Activated T-cell treated with anti-CD3 and anti-CD28 coated beads for 48 hours (primary cell): ENCODE results near the gene FGD1.
A peak's percentile ranks its signal among the peaks of the same experiment; 100 is the strongest.

Experiments used
- DNase-seq: peaks from one replicate; pipeline ENCODE4 v3.0.0-alpha.2; 2020; ENCODE audit warnings: low read depth

FGD1 gene

DNA sequence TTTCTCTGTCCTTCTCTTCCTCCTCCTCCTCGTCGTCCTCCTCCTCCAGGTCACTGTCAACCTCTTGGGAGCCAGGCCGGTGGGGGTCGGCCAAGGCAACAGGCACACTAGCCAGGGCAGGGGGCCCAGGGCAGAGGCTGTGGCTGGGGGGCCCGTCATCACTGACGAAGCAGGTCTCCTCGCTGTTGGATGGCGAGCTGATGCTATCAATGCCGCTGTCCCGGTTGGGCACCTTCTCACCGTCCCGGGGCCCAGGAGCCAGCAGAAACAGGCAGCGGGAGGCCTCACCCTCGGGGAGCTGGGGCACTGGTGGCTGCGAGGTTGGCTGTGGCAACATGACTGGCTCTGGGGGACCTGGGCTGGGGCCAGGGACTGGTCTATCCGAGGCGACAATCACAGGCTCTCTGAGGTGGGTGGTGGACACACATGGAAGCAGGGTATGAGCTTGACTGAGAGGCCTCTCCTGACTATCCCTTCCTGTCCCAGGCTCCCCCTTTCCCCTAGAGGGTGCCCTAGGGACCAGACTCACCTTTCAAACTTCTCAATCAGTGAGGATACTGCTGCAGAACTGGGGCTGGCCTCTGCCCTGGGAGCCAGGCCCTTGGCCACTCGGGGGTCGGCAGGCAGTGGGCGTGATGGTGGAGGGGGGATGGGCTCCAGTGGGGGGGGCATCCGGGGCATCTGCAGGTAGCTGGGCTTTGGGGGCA, 25.8 kb downstream of the FGD1 start:
- DNase-seq = no peak

DNA sequence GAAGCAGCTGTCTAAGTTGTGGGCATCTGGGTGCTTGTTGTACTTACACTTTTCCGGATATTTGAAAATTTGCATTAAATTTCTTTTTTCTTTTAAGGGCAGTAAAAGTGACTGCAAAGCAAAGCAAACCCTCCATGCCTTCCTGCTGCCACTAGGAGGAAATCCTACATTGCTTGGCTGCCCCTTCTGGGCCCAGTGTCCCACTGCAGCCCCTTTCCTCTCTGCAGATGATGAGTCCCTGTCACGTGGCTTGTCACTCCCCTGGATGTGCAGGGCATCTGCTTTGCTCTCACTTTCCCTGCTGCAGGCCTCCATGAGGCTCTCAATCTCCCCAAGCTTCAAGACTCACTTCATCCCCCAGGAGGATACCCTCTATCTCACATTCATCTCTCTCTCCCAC, 43.1 kb downstream of the FGD1 start:
- no peak for DNase-seq

DNA sequence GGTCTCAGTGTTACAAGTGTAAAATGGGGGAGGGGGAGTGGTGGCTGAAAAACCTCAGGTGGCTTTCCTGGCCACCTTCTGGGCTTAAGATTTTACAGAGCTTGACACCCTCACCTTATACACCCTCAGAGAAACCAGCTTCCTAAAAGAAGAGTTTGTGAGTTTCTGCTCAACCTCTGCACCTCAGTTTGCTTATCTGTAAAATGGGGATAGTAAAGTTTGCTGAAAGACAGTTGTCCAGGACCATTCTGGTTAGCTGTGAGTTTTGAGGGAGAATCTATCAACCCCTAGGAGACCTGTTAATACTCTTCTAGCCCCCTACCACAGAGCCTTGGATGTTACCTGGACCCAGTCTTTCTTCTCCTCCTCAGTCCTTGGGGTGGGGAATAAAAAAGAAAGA, 46.1 kb downstream of the FGD1 start:
- DNase-seq = no peak

DNA sequence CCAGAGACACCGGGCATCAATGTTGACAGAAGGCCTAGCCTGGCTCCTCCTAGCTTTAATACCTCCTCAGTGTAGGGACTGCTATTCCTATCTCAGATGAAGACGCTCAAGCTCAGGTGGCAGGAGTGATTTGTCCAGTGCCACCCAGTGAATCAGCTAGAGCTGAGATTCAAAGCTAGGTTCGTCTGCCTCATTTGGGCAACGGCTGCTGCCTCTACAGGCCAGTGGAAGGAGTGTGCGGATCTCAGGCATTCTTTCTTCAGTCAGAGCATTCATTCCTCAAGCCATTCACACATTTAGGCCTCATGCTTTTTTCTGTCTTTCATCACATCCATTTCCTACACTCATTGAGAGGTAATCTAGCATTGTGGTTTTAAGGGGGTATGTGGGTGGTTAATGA, 48.6 kb downstream of the FGD1 start:
- DNase-seq = no peak

DNA sequence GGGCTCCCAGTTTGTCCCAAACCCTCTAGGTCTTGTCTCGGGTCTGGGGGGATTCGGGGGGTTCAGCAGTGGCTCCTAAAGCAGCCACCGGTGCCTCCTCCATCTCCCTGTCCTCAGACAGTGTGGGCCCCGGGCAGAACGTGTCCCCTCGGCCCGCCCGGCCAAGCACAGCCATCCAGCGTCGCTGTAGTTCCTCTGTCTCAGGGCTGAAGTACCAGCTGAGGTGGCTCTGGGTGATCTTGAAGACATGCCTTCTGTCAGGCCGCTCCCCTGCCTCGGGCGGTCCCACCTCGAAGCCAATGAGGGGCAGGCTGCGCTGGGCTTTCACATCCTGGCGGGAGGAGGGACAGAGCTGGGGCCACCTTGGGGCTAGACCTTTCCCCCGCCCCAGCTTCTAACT, 50.0 kb downstream of the FGD1 start:
- no peak for DNase-seq

DNA sequence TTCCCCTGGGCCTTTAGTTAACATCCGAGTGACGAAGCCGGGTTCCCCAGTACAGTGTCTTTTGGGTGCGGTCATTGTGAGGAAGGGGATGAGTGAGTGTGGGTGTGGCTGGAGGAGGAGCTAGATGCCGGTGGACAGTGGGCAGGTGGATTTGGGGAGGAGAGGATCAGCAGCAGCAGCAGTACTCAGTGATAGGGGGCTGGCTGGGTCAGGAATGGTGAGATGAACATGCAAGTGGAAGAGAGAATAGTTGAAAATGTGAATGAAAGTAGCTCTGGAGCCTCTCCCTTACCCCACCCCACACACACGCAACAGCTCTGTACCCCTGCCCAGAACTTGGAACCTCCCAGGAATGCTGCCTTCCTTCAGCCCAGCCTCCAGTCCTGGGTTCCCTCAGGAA, 51.3 kb downstream of the FGD1 start:
- no peak for DNase-seq

DNA sequence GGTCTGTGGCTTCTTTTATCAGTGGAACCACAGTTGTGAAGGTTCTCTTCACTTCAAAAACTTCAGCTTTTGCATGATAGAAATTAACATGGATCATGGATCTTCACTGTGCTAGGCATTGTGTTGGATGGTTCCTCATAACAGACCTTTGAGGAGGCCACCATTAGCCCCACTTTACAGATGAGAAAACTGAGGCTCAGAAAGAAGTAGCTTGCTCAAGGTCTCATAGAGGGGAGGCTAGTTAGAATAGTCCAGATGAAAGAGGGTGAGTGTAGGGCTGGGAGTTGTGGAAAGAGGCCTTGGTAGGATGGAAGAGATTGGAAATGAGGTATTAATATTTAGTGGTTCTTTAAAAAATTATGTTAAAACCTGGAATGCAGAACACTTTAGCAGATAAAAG, 53.2 kb downstream of the FGD1 start:
- DNase-seq = no peak

DNA sequence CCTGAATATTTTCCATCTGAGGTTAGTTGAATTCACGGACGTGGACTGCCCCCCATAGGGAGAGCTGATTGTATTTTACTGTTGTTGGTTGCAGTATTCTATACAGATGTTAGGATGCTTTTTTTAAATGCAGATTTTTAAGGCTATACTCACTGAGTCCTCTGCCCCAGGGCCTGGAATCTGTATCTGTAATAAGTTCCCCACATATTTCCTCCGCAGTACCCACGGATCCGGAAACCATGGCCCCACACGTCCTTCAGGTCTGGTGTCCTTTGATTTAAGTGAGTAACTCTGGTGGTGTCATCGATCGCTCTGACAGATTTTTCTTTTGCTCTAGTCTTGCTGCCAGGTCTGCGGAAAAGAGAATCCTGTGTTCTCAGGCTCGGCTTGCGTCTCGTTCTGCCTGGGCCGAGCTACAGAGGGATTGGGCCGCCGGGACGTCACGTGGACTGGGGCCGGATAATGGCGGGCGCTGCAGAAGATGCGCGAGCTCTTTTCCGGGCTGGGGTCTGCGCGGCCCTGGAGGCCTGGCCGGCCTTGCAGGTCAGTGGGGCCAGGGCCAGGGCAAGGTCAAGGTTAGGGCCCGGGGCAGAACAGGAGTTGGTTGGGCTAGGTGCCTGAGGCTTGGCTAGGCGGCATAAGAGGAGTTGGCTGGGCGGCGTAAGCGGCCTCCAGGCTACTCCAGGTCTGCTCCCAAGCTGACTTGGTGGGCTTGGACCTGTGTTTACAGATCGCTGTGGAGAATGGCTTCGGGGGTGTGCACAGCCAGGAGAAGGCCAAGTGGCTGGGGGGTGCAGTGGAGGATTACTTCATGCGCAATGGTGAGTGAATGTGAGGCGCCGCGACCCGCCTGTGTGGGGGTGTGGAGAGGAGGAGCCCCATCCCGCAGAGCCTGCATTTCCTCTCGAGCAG, 55.8 kb downstream of the FGD1 start, which contains the start of gene TSR2:
TSR2 (plus strand) TSS at position 445 of the 912 bp plus-strand sequence; CDS start at position 463, 18 bp downstream.
- DNase-seq = peak; percentile 66

DNA sequence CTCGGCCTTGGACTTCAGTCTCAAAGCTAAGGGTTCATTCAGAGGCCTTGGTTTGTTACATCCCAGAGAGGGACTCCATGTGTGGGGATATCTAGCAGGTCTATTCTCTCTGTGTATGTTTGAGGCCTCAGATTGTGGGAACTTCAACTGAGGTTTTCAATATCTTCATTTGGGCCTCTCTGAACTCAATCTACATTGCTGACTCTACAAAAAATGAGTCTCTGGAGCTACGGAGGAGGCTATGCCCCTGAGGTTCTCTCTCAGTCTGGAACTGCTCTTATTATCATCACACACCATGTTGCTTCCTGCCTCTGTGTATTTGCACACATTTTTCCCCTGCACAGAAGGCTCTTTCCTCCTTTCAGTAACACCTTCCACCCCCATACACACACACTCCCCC, 60.9 kb downstream of the FGD1 start:
- DNase-seq = no peak

DNA sequence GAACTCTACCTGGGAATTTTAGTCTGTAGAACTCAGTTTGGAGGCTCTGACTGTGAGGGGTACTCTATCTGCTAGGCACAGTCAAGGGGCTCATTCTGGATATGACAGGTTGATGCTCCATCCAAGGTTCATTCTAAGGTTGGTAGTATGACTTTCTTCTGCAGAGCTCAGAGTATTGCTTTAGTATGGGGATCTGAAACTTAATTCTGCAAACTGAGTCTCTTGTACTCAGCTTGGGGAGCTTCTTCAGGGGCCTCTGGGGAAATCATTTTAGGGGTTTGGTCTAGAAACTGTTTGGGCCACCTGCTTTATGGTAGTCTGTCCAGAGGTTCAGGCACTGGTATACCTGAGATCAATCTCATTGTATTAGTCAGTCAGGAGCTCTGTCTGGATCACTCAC, 65.5 kb downstream of the FGD1 start:
- no peak for DNase-seq

DNA sequence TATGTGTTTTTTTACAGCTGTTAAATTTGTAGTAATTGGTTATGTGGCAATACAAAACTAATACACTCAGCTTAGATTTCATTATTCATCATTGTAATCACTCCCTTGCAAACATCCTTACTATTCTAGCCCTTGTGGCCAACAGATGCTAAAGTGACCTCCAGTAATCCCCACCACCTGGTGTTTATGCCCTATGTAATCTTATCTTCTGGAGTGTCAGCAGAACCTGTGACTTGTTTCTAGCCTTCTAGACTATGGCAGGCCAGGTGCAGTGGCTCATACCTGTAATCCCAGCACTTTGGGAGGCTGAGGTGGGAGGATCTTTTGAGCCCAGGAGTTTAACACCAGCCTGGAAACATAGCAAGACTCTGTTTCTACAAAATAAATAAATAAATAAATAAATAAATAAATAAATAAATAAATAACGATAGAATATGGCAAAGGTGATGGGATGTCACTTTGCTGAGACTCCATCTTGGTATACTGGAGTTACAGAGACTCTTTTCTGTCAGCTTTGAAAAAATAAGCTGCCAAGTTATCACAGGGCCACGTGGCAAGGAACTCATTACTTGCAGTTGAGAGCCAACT, 68.1 kb downstream of the FGD1 start:
- no peak for DNase-seq

DNA sequence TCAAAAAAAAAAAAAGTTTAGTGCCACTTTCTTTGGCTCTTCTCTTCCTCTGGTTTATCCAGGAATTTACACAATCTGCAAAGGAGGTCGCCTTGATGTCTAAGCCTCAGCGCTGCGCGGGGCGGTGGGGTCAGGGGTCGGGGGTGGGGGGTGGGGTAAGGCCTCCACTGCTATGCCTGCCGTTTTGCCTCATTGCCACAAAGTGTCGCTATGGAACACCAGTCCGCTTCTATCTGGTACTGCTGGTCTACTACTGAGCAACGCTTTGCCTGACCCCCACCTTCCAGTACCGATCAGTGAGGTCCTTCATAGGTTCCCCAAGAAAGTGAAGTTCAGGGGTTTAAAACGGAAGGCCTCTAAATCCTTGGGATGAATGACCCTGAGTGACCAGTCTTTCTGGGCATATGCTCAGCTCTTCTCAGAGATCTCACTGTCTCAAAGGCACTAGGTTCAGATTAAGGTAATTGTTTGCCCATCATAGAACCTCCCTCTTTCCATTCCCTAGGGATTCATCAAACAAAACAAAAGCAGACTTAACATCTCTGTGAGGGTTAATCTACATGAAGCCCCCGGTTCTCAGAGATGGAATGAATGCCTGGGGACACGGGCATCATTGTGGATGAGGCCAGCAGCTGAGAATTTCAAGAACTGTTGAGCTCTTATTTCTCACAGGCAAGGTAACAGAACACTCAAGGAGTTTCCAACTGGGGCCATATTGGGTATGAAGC, 72.7 kb downstream of the FGD1 start:
- DNase-seq = no peak

DNA sequence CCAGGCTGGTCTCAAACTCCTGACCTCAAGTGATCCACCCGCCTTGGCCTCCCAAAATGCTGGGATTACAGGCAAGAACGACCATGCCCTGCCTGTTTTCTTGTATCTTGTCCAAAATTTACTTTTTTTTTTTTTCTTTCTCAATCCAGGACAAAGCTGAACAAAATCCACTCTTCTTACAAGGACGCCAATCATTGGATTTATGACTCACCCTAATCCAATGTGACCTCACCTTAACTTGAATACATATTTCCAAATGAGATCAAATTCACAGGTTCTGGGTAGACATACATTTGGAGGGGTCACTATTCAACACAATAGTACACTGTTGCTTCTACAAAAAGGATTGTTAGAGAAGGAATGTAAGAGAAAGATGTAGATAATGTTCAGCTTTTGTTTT, 73.9 kb downstream of the FGD1 start:
- no peak for DNase-seq

DNA sequence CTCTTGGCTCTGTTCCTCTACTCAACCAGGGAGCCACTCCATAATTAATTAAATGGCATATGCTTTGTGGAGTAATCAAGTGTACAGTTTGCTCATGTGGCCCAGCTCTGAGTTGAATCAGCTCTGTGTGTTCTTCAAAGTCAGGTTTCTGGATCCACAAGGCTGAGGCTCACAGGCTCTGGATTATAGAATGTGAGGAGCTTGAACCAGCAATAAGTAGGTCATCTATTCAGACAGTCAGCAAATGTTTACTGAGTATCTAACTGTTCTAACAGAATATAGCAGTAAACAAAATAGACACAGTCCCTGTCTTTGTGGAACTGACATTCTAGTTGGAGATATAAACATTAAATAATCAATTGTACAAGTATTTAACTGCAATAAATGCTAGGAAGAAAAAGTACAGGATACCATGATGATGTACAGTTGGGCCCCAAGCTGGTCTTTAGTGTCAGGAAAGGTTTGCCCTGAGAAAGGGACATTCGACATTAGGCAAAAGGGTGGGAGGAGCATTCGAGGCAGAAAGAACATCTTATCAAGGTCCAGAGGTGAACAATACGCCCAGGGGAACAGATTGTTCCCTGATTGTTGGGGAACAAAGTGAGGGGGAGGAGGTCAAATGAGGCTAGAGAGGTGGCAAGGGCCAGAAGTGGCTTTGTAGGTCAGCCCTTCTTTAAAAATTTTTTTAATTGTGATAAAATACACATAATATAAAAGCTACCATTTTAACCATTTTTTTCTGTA, 76.3 kb downstream of the FGD1 start:
- no peak for DNase-seq

DNA sequence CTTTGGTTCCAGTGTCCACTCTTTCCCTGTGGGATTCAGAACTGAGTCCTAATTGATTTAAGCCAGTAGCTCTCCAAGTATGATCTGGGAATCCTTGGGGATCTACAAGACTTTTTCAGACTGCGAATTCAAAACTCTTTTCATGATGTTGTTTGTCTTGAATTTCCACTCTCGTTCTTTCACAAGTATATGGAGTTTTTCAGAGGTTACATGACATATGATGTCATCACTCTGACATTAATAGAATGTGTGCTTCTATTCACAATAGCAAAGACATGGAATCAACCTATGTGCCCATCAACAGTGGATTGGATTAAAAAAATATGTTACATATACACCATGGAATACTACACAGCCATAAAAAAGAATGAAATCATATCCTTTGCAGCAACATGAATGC, 79.1 kb downstream of the FGD1 start:
- no peak for DNase-seq

DNA sequence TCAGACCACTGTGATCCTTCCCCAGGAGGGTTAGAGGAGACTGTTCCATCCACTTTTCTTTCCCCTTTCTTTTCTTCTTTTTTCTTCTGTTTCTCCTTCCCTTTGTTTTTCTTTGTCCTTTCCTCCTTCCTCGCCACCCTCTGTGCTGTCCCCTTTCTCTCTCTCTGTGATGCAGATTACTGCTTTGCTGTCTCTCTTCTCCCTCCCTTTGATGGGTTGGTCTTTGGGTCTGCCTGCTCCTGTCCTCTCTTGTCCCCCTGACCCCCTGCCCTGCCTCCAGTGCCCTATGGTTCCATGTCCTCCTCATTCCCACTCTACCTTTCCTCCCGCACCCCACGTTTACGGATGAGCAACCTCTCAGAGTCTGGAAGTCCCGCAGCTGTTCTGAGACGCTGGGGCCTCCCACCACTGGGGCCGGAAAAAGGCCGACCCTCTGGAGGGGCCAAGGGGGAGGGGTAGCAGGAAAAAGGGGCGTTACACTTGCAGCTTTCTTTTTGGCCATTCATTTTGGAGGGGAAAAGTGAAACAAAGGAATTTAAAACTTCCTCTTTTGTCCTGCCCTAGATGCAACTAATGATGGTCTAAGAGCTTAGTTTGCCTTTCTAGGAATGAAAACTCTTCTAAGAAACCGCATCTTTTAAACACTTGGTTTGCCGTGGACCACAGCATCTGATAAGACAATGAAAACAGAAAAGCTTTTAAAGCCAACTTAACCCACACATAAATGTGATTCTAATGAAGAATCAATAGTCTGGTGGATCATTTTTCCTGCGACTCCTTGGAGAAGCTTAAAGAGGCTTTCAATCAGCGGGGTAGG, 80.3 kb downstream of the FGD1 start:
- DNase-seq = no peak

DNA sequence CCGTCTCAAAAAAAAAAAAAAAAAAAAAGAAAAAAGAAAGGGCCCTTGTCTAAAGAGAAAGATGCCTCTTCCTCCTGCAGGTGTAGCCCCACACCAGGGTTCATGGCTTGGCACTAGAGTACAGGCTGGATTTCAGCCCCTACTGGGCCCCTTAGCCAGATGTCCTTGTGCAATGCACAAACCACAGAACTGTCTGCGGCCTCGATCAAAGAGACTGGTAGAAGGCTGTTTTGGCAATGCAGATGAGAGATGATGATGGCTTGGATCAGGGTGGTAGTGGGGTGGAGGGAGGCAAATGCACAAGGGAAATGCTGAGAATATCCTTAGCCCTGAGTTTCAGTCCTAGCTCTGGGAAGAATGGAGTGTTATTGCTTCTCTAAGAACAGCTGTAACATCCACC, 82.3 kb downstream of the FGD1 start:
- DNase-seq = no peak

DNA sequence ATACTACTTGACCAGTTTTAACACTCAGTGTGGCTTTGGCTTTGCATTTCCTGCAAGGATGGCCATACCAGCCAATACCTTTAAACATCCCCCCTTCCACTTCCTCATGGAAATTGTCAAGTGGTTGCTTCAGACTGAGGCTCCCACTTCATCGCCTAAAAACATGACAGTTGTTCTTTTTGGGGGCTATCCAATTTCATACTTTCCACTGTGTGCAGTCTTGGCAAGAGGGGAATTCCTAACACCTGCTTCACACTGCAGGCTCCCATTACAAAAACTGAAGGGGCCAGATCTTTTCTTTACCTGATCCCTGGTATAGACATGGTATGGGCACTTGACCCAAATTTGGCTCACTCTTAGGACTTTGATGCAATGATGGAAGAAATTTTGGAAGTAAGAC, 84.3 kb downstream of the FGD1 start:
- DNase-seq = no peak

DNA sequence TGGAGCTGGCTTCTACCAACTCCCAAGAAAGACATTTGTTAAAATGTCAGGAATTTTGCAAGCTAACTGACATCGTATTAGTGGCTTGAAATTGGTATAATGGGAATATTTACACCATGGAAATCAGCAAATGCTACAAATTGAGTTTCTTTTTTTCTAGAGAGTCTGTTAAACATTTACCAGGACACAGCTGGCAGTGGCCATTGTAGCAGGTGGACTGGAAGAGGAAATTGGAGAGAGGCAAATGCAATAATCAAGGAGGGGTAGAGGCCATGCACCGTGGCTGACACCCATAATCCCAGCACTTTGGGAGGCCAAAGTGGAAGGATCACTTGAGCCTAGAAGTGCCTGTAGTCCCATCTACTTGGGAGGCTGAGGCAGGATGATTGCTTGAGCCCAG, 88.8 kb downstream of the FGD1 start:
- no peak for DNase-seq

DNA sequence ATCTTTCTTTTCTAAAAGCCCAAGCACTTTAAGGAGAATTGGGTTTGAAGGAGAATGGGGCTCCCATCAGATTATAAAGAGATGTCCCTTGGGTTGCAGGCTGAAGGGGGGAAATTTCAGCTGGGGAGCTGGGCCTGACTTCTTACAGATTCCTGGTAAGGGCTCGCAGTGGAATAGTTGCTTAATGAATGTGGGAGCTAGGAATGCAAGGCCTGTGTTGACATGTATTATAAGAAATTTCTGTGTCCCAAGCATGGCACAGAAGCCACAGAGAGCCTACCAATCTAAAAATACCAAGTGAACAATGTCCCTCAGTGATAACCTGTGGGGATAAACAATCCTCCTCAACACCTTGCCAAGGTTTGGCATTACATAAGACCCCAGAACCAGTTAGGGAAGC, 98.9 kb downstream of the FGD1 start:
- no peak for DNase-seq
